Astrocyte (in vitro differentiated cells and primary cell): ENCODE results near the gene EYA2. TPM values are rescaled to one million over a fixed set of nuclear protein-coding genes. Genes with fewer than 3 reads are reported as not detected.

ENCODE experiments used
- DNase-seq: peaks from one replicate; pipeline ENCODE4 v3.0.0-alpha.2; 2010; ENCODE audit warnings: low read depth
- FAIRE-seq: peaks from 2 replicates; lab custom pipeline; 2011; peaks lifted over from hg19 to GRCh38; lab: Jason Lieb, UNC
- H2AFZ ChIP-seq: 2 replicates; pipeline ENCODE4 v1.6.0; 2012; ENCODE audit warnings: low read depth, low read length, inconsistent platforms
- H3K27ac ChIP-seq: 2 replicates; pipeline ENCODE4 v1.5.1; 2011; ENCODE audit warnings: low read depth, low read length, inconsistent platforms
- H3K27me3 ChIP-seq: 2 replicates; pipeline ENCODE4 v1.6.0; 2011; ENCODE audit warnings: low read length, inconsistent platforms; ENCODE audit not compliant: insufficient read depth
- H3K36me3 ChIP-seq: 2 replicates; pipeline ENCODE4 v1.5.1; 2011; ENCODE audit warnings: low read length, inconsistent platforms; ENCODE audit not compliant: insufficient read depth
- H3K4me1 ChIP-seq: 2 replicates; pipeline ENCODE4 v1.5.1; 2011; ENCODE audit warnings: low read length, inconsistent platforms; ENCODE audit not compliant: insufficient read depth
- H3K4me2 ChIP-seq: 2 replicates; pipeline ENCODE4 v1.6.0; 2012; ENCODE audit warnings: low read length, inconsistent platforms
- H3K4me3 ChIP-seq: 2 replicates; pipeline ENCODE4 v1.5.1; 2011; ENCODE audit warnings: low read depth, mild to moderate bottlenecking, low read length, inconsistent platforms; ENCODE audit not compliant: insufficient read depth
- H3K79me2 ChIP-seq: 2 replicates; pipeline ENCODE4 v1.6.0; 2012; ENCODE audit warnings: mild to moderate bottlenecking, low read length, inconsistent platforms; ENCODE audit not compliant: insufficient read depth
- H3K9ac ChIP-seq: 2 replicates; pipeline ENCODE4 v1.6.0; 2012; ENCODE audit warnings: mild to moderate bottlenecking, low read length, inconsistent platforms
- H3K9me3 ChIP-seq: 2 replicates; pipeline ENCODE4 v1.5.1; 2012; ENCODE audit warnings: low read depth, mild to moderate bottlenecking, low read length, inconsistent platforms; ENCODE audit not compliant: insufficient read depth
- H4K20me1 ChIP-seq: 2 replicates; pipeline ENCODE4 v1.6.0; 2012; ENCODE audit warnings: low read length, inconsistent platforms; ENCODE audit not compliant: insufficient read depth
- H3K27ac Mint-ChIP-seq: one replicate; pipeline ENCODE4 v1.8.0; 2021; ENCODE audit warnings: mild to moderate bottlenecking, mixed read lengths; ENCODE audit not compliant: unreplicated experiment
- H3K27me3 Mint-ChIP-seq: one replicate; pipeline ENCODE4 v1.8.0; 2021; ENCODE audit warnings: low read depth, mixed read lengths; ENCODE audit not compliant: unreplicated experiment
- H3K36me3 Mint-ChIP-seq: one replicate; pipeline ENCODE4 v1.8.0; 2021; ENCODE audit warnings: low read depth, mixed read lengths; ENCODE audit not compliant: unreplicated experiment
- H3K4me1 Mint-ChIP-seq: one replicate; pipeline ENCODE4 v1.8.0; 2021; ENCODE audit warnings: low read depth, mixed read lengths; ENCODE audit not compliant: unreplicated experiment
- H3K4me3 Mint-ChIP-seq: one replicate; pipeline ENCODE4 v1.8.0; 2021; ENCODE audit warnings: mild to moderate bottlenecking, moderate library complexity, mixed read lengths; ENCODE audit not compliant: unreplicated experiment
- H3K9me3 Mint-ChIP-seq: one replicate; pipeline ENCODE4 v1.8.0; 2021; ENCODE audit warnings: mild to moderate bottlenecking, mixed read lengths; ENCODE audit not compliant: unreplicated experiment
- EZH2 ChIP-seq: IDR thresholded peaks from 2 replicates; pipeline ENCODE4 v1.6.1; 2012; ENCODE audit warnings: mild to moderate bottlenecking, low read length, inconsistent platforms; ENCODE audit not compliant: insufficient read depth
- total RNA-seq: library from RNA; stranded (reverse); gene quantifications from 2 replicates; pipeline ENCODE4 v1.2.1, GENCODE V29; 2021
- TF ChIP-seq, protein P1 (sequence below): IDR thresholded peaks from 2 replicates; pipeline ENCODE4 v1.5.1; 2011; ENCODE audit warnings: low read depth, mild to moderate bottlenecking, inconsistent platforms, low read length, moderate library complexity; ENCODE audit not compliant: insufficient read depth

The EYA2 gene
- total RNA-seq, 1 donor from 2014 or later, result 1.5 TPM

DNA sequence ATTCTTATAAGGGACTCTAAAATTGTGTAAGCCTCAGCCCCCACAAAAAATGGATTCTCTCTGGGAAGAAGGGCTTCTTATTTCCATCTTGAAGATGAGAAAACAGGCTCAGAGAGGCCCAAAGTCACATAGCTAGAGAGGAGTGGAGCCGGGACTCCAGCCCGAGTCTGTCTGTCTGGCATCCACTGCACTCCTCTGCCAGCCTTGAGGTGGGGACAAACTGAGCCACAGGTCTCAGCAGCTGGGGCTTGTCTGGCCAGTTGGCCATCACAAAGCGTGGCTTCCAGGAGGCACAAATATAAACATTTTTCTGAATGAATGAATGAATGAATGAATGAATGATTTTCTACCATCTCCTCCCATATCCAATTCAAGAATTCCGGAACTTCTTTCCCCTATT lies 42.9 kb upstream of the EYA2 start:
- Histone ChIP-seq H3K4me1 (no peaks in the 10 kb centered on the region), H3K36me3 (no peaks in the 10 kb centered on the region), H3K27me3 (peaks cover 6% of the 10 kb centered on the region), H3K79me2 (no peaks in the 10 kb centered on the region), H3K9me3 (no peaks in the 10 kb centered on the region), H3K4me2 (no peak overlapping the region), H3K9ac (no peak overlapping the region), H3K27ac (no peak overlapping the region), H4K20me1 (no peaks in the 10 kb centered on the region), H2AFZ (no peak overlapping the region), H3K4me3 (no peak overlapping the region)
- Mint-ChIP-seq H3K4me1 (peaks cover 3% of the 10 kb centered on the region), H3K4me3 (no peak overlapping the region), H3K27ac (no peak overlapping the region), H3K9me3 (no peaks in the 10 kb centered on the region), H3K36me3 (no peaks in the 10 kb centered on the region), H3K27me3 (peaks cover 14% of the 10 kb centered on the region)
- no peak for TF ChIP-seq EZH2
- TF ChIP-seq, protein P1, sequence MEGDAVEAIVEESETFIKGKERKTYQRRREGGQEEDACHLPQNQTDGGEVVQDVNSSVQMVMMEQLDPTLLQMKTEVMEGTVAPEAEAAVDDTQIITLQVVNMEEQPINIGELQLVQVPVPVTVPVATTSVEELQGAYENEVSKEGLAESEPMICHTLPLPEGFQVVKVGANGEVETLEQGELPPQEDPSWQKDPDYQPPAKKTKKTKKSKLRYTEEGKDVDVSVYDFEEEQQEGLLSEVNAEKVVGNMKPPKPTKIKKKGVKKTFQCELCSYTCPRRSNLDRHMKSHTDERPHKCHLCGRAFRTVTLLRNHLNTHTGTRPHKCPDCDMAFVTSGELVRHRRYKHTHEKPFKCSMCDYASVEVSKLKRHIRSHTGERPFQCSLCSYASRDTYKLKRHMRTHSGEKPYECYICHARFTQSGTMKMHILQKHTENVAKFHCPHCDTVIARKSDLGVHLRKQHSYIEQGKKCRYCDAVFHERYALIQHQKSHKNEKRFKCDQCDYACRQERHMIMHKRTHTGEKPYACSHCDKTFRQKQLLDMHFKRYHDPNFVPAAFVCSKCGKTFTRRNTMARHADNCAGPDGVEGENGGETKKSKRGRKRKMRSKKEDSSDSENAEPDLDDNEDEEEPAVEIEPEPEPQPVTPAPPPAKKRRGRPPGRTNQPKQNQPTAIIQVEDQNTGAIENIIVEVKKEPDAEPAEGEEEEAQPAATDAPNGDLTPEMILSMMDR, result no peak
- FAIRE-seq, result no peak
- no peak for DNase-seq

GRCh38 chr20:46852313-46852712 lies 42.3 kb upstream of the EYA2 start:
- H3K9ac ChIP-seq, result no peak overlapping the region
- peaks cover 3% of the 10 kb centered on the region for H3K4me1 Mint-ChIP-seq
- no peak overlapping the region for H3K27ac Mint-ChIP-seq

GRCh38 chr20:46853926-46854325 lies 40.7 kb upstream of the EYA2 start:
- no peak overlapping the region for H3K4me3 ChIP-seq
- no peak overlapping the region for H3K4me3 Mint-ChIP-seq
- no peak overlapping the region for H3K27ac ChIP-seq
- DNase-seq, result no peak
- no peak overlapping the region for H3K4me2 ChIP-seq
- no peak for TF ChIP-seq EZH2
- TF ChIP-seq, protein P1, result no peak
- no peak for FAIRE-seq
- no peaks in the 10 kb centered on the region for H4K20me1 ChIP-seq
- no peaks in the 10 kb centered on the region for H3K36me3 ChIP-seq
- H3K9me3 Mint-ChIP-seq, result no peaks in the 10 kb centered on the region
- H3K27ac Mint-ChIP-seq, result no peak overlapping the region
- no peaks in the 10 kb centered on the region for H3K79me2 ChIP-seq
- no peaks in the 10 kb centered on the region for H3K4me1 ChIP-seq
- H2AFZ ChIP-seq, result no peak overlapping the region
- H3K36me3 Mint-ChIP-seq, result no peaks in the 10 kb centered on the region
- peaks cover 9% of the 10 kb centered on the region for H3K27me3 ChIP-seq
- no peaks in the 10 kb centered on the region for H3K9me3 ChIP-seq
- H3K27me3 Mint-ChIP-seq, result peaks cover 12% of the 10 kb centered on the region
- no peak overlapping the region for H3K9ac ChIP-seq
- peaks cover 3% of the 10 kb centered on the region for H3K4me1 Mint-ChIP-seq

More at GRCh38 chr20:46852313-46852712, 42.3 kb upstream of the EYA2 start:
- FAIRE-seq (no peak), DNase-seq (no peak)
- TF ChIP-seq, protein P1, result no peak
- no peak for TF ChIP-seq EZH2
- no peak overlapping the region for H3K27ac ChIP-seq
- no peaks in the 10 kb centered on the region for H4K20me1 ChIP-seq
- H3K9me3 Mint-ChIP-seq, result no peaks in the 10 kb centered on the region
- no peaks in the 10 kb centered on the region for H3K79me2 ChIP-seq
- no peak overlapping the region for H2AFZ ChIP-seq
- H3K36me3 Mint-ChIP-seq, result no peaks in the 10 kb centered on the region
- H3K4me3 ChIP-seq, result no peak overlapping the region
- H3K9me3 ChIP-seq, result no peaks in the 10 kb centered on the region
- no peak overlapping the region for H3K4me2 ChIP-seq
- H3K27me3 ChIP-seq, result peaks cover 6% of the 10 kb centered on the region
- H3K36me3 ChIP-seq, result no peaks in the 10 kb centered on the region
- no peaks in the 10 kb centered on the region for H3K4me1 ChIP-seq
- H3K27me3 Mint-ChIP-seq, result peaks cover 12% of the 10 kb centered on the region
- H3K4me3 Mint-ChIP-seq, result no peak overlapping the region
